ENCODE data around the gene PTPRG. TPM values are rescaled to one million over a fixed set of nuclear protein-coding genes. Genes with fewer than 3 reads are reported as not detected.

The PTPRG gene
- total RNA-seq, 1 donor: 41.0 TPM

GRCh38 chr3:62183087-62183486 lies 621.7 kb downstream of the PTPRG start:
- TF ChIP-seq, protein P1, sequence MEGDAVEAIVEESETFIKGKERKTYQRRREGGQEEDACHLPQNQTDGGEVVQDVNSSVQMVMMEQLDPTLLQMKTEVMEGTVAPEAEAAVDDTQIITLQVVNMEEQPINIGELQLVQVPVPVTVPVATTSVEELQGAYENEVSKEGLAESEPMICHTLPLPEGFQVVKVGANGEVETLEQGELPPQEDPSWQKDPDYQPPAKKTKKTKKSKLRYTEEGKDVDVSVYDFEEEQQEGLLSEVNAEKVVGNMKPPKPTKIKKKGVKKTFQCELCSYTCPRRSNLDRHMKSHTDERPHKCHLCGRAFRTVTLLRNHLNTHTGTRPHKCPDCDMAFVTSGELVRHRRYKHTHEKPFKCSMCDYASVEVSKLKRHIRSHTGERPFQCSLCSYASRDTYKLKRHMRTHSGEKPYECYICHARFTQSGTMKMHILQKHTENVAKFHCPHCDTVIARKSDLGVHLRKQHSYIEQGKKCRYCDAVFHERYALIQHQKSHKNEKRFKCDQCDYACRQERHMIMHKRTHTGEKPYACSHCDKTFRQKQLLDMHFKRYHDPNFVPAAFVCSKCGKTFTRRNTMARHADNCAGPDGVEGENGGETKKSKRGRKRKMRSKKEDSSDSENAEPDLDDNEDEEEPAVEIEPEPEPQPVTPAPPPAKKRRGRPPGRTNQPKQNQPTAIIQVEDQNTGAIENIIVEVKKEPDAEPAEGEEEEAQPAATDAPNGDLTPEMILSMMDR (IDR thresholded peaks at IDR 0.05; ENCODE audit: insufficient read depth, low read depth, low read length): no peak
- H3K4me3 ChIP-seq (ENCODE audit: low read depth, low read length): no peak overlapping the region
- DNase-seq (ENCODE audit: low read depth): no peak

GRCh38 chr3:62183969-62184368 lies 622.6 kb downstream of the PTPRG start:
- no peak overlapping the region for H3K4me3 ChIP-seq (ENCODE audit: low read depth, low read length)
- DNase-seq (ENCODE audit: low read depth): no peak
- TF ChIP-seq, protein P1 (IDR thresholded peaks at IDR 0.05; ENCODE audit: insufficient read depth, low read depth, low read length): no peak

- TF ChIP-seq, protein P1 (IDR thresholded peaks at IDR 0.05; ENCODE audit: insufficient read depth, low read depth, low read length): no peak
- peak; percentile 24 for DNase-seq (ENCODE audit: low read depth)
- H3K4me3 ChIP-seq (ENCODE audit: low read depth, low read length): no peak overlapping the region
These were observed 623.2 kb downstream of the PTPRG start for GRCh38 chr3:62184559-62184958.

GRCh38 chr3:62187022-62187431 lies 625.7 kb downstream of the PTPRG start:
- DNase-seq (ENCODE audit: low read depth): peak; percentile 20
- TF ChIP-seq, protein P1 (IDR thresholded peaks at IDR 0.05; ENCODE audit: insufficient read depth, low read depth, low read length): peak; percentile 50
- H3K4me3 ChIP-seq (ENCODE audit: low read depth, low read length): no peak overlapping the region

- DNase-seq (ENCODE audit: low read depth): peak; percentile 78
- TF ChIP-seq, protein P1 (IDR thresholded peaks at IDR 0.05; ENCODE audit: insufficient read depth, low read depth, low read length): peak; percentile 76
- no peak overlapping the region for H3K4me3 ChIP-seq (ENCODE audit: low read depth, low read length)
These were observed 627.5 kb downstream of the PTPRG start for GRCh38 chr3:62188681-62189375.

- TF ChIP-seq, protein P1 (IDR thresholded peaks at IDR 0.05; ENCODE audit: insufficient read depth, low read depth, low read length): no peak
- H3K4me3 ChIP-seq (ENCODE audit: low read depth, low read length): no peak overlapping the region
- DNase-seq (ENCODE audit: low read depth): no peak
These were observed 628.0 kb downstream of the PTPRG start for GRCh38 chr3:62189376-62189698.

DNA sequence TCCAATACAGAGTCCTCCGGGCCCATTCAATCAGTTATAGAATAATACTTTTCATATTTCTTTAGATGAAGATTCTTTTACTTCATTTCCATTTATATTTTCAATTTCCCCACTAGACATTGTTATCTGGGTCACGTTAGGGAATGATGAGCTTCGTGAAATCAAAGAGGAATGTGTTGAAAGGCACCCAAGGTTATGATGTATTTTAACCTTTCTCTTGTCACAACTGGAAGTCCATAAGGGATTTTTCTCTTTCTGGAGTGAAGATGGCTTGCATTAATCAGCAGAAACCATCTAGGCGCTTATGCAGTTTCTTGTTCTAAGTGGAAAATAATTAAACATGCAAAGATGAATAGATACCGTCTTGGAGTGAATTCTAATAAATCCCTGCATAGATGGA lies 631.5 kb downstream of the PTPRG start:
- TF ChIP-seq, protein P1 (IDR thresholded peaks at IDR 0.05; ENCODE audit: insufficient read depth, low read depth, low read length): no peak

More for the DNA sequence above, 631.5 kb downstream of the PTPRG start:
- H3K4me3 ChIP-seq (ENCODE audit: low read depth, low read length): no peak overlapping the region
- no peak for DNase-seq (ENCODE audit: low read depth)
